Parathyroid adenoma (tissue), 2 donors: ENCODE results near the gene SCAI.

Source experiments
- H2AFZ ChIP-seq: fragments of 300-600 bp; sonication (generic); one replicate; pipeline ENCODE4 v1.7.0; 2017; ENCODE audit warnings: antibody characterized with exemption, mild to moderate bottlenecking
- H3K27ac ChIP-seq: fragments of 300-600 bp; sonication (generic); one replicate; pipeline ENCODE4 v1.7.0; 2017
- H3K27me3 ChIP-seq: fragments of 300-600 bp; sonication (generic); one replicate; pipeline ENCODE4 v1.7.0; 2017; ENCODE audit warnings: low read length; ENCODE audit not compliant: control insufficient read depth, insufficient read depth
- H3K36me3 ChIP-seq: fragments of 300-600 bp; sonication (generic); one replicate; pipeline ENCODE4 v1.7.0; 2017; ENCODE audit warnings: low read length; ENCODE audit not compliant: control insufficient read depth, insufficient read depth
- H3K4me1 ChIP-seq: fragments of 300-600 bp; sonication (generic); one replicate; pipeline ENCODE4 v1.7.0; 2017; ENCODE audit warnings: control low read depth
- H3K4me2 ChIP-seq: fragments of 300-600 bp; sonication (generic); one replicate; pipeline ENCODE4 v1.7.0; 2017; ENCODE audit warnings: low read length
- H3K4me3 ChIP-seq: fragments of 300-600 bp; sonication (generic); one replicate; pipeline ENCODE4 v1.7.0; 2017; ENCODE audit warnings: low read depth, low read length
- H3K79me2 ChIP-seq: fragments of 300-600 bp; sonication (generic); one replicate; pipeline ENCODE4 v1.7.0; 2017; ENCODE audit warnings: control low read depth
- H3K9ac ChIP-seq: fragments of 300-600 bp; sonication (generic); one replicate; pipeline ENCODE4 v1.7.0; 2017; ENCODE audit warnings: mild to moderate bottlenecking
- H3K9me3 ChIP-seq: fragments of 300-600 bp; sonication (generic); one replicate; pipeline ENCODE4 v1.7.0; 2017; ENCODE audit warnings: low read length; ENCODE audit not compliant: control insufficient read depth
- TF ChIP-seq, protein P1 (sequence below): fragments of 300-600 bp; sonication (generic); IDR thresholded peaks from one replicate; pipeline ENCODE4 v1.7.0; 2017; ENCODE audit warnings: antibody characterized with exemption, mild to moderate bottlenecking
- donor health status: primary hyperparathyroidism.

The SCAI gene

GRCh38 chr9:124914753-124915405 lies 228.4 kb downstream of the SCAI start:
- Histone ChIP-seq H3K9ac (no peak overlapping the region), H3K27ac (no peak overlapping the region), H3K9me3 (no peaks in the 10 kb centered on the region), H3K4me3 (no peak overlapping the region), H3K4me1 (no peaks in the 10 kb centered on the region), H2AFZ (no peak overlapping the region), H3K4me2 (no peak overlapping the region), H3K36me3 (no peaks in the 10 kb centered on the region), H3K27me3 (no peaks in the 10 kb centered on the region), H3K79me2 (no peaks in the 10 kb centered on the region)
- TF ChIP-seq, protein P1, sequence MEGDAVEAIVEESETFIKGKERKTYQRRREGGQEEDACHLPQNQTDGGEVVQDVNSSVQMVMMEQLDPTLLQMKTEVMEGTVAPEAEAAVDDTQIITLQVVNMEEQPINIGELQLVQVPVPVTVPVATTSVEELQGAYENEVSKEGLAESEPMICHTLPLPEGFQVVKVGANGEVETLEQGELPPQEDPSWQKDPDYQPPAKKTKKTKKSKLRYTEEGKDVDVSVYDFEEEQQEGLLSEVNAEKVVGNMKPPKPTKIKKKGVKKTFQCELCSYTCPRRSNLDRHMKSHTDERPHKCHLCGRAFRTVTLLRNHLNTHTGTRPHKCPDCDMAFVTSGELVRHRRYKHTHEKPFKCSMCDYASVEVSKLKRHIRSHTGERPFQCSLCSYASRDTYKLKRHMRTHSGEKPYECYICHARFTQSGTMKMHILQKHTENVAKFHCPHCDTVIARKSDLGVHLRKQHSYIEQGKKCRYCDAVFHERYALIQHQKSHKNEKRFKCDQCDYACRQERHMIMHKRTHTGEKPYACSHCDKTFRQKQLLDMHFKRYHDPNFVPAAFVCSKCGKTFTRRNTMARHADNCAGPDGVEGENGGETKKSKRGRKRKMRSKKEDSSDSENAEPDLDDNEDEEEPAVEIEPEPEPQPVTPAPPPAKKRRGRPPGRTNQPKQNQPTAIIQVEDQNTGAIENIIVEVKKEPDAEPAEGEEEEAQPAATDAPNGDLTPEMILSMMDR = no peak

GRCh38 chr9:124913378-124913777 lies 229.9 kb downstream of the SCAI start:
- Histone ChIP-seq H3K27ac (no peak overlapping the region), H3K4me1 (no peaks in the 10 kb centered on the region), H3K9me3 (no peaks in the 10 kb centered on the region), H2AFZ (no peak overlapping the region), H3K36me3 (no peaks in the 10 kb centered on the region), H3K27me3 (no peaks in the 10 kb centered on the region), H3K4me3 (no peak overlapping the region), H3K9ac (no peak overlapping the region), H3K4me2 (no peak overlapping the region), H3K79me2 (no peaks in the 10 kb centered on the region)
- TF ChIP-seq, protein P1 = no peak

- Histone ChIP-seq H3K36me3 (no peaks in the 10 kb centered on the region), H3K4me2 (no peak overlapping the region), H3K9me3 (no peaks in the 10 kb centered on the region), H3K9ac (no peak overlapping the region), H3K4me1 (no peaks in the 10 kb centered on the region), H3K4me3 (no peak overlapping the region), H3K79me2 (no peaks in the 10 kb centered on the region), H3K27me3 (no peaks in the 10 kb centered on the region), H2AFZ (no peak overlapping the region), H3K27ac (no peak overlapping the region)
- TF ChIP-seq, protein P1 = no peak
Measured at GRCh38 chr9:124911766-124912165, 231.6 kb downstream of the SCAI start.

GRCh38 chr9:124908098-124908497 lies 235.2 kb downstream of the SCAI start:
- H2AFZ ChIP-seq = no peak overlapping the region
- no peak overlapping the region for H3K27ac ChIP-seq
- no peaks in the 10 kb centered on the region for H3K9me3 ChIP-seq
- no peaks in the 10 kb centered on the region for H3K27me3 ChIP-seq
- TF ChIP-seq, protein P1 = no peak
- no peak overlapping the region for H3K4me3 ChIP-seq
- H3K4me2 ChIP-seq = no peak overlapping the region
- no peaks in the 10 kb centered on the region for H3K4me1 ChIP-seq
- no peaks in the 10 kb centered on the region for H3K36me3 ChIP-seq
- no peaks in the 10 kb centered on the region for H3K79me2 ChIP-seq
- no peak overlapping the region for H3K9ac ChIP-seq

GRCh38 chr9:124906966-124907365 lies 236.4 kb downstream of the SCAI start:
- Histone ChIP-seq H3K4me3 (no peak overlapping the region), H2AFZ (no peak overlapping the region), H3K27me3 (no peaks in the 10 kb centered on the region), H3K4me1 (no peaks in the 10 kb centered on the region), H3K27ac (no peak overlapping the region), H3K9me3 (no peaks in the 10 kb centered on the region), H3K79me2 (no peaks in the 10 kb centered on the region), H3K9ac (no peak overlapping the region), H3K36me3 (no peaks in the 10 kb centered on the region), H3K4me2 (no peak overlapping the region)
- TF ChIP-seq, protein P1 = no peak
